ENCODE data around the gene SLC25A45.

The SLC25A45 gene

GRCh38 chr11:65410936-65411680 lies 28.7 kb upstream of the SLC25A45 start:
- no peak overlapping the region for H3K4me3 ChIP-seq (ENCODE audit: low read length)
- H3K27ac ChIP-seq (ENCODE audit: low read depth, low read length) = no peak overlapping the region
- H3K9ac ChIP-seq (ENCODE audit: low read length) = no peak overlapping the region
- no peaks in the 10 kb centered on the region for H3K27me3 ChIP-seq (ENCODE audit: control insufficient read depth, insufficient read depth, low read length)
- H3K4me1 ChIP-seq (ENCODE audit: control insufficient read depth, insufficient read depth, low read length) = peaks cover 3% of the 10 kb centered on the region
- H3K36me3 ChIP-seq (ENCODE audit: control insufficient read depth, insufficient read depth, low read length) = peaks cover 7% of the 10 kb centered on the region

- H3K9ac ChIP-seq (ENCODE audit: low read length) = no peak overlapping the region
These were observed 22.3 kb upstream of the SLC25A45 start for GRCh38 chr11:65404638-65405339.

GRCh38 chr11:65404210-65404609 lies 21.8 kb upstream of the SLC25A45 start:
- Histone ChIP-seq H3K36me3 (ENCODE audit: control insufficient read depth, insufficient read depth, low read length) (peaks cover 16% of the 10 kb centered on the region), H3K4me3 (ENCODE audit: low read length) (no peak overlapping the region), H3K4me1 (ENCODE audit: control insufficient read depth, insufficient read depth, low read length) (no peaks in the 10 kb centered on the region), H3K27me3 (ENCODE audit: control insufficient read depth, insufficient read depth, low read length) (no peaks in the 10 kb centered on the region), H3K9ac (ENCODE audit: low read length) (no peak overlapping the region), H3K27ac (ENCODE audit: low read depth, low read length) (peak overlapping the region; percentile 52)

More at GRCh38 chr11:65404638-65405339, 22.3 kb upstream of the SLC25A45 start:
- H3K27ac ChIP-seq (ENCODE audit: low read depth, low read length) = no peak overlapping the region
- no peaks in the 10 kb centered on the region for H3K27me3 ChIP-seq (ENCODE audit: control insufficient read depth, insufficient read depth, low read length)
- H3K4me3 ChIP-seq (ENCODE audit: low read length) = no peak overlapping the region
- no peaks in the 10 kb centered on the region for H3K4me1 ChIP-seq (ENCODE audit: control insufficient read depth, insufficient read depth, low read length)
- peaks cover 13% of the 10 kb centered on the region for H3K36me3 ChIP-seq (ENCODE audit: control insufficient read depth, insufficient read depth, low read length)

GRCh38 chr11:65403607-65404121 lies 21.2 kb upstream of the SLC25A45 start:
- Histone ChIP-seq H3K27ac (ENCODE audit: low read depth, low read length) (peak overlapping the region; percentile 52), H3K4me1 (ENCODE audit: control insufficient read depth, insufficient read depth, low read length) (no peaks in the 10 kb centered on the region), H3K36me3 (ENCODE audit: control insufficient read depth, insufficient read depth, low read length) (peaks cover 15% of the 10 kb centered on the region), H3K4me3 (ENCODE audit: low read length) (no peak overlapping the region), H3K9ac (ENCODE audit: low read length) (no peak overlapping the region), H3K27me3 (ENCODE audit: control insufficient read depth, insufficient read depth, low read length) (no peaks in the 10 kb centered on the region)

GRCh38 chr11:65402790-65403189 lies 20.3 kb upstream of the SLC25A45 start:
- no peak overlapping the region for H3K27ac ChIP-seq (ENCODE audit: low read depth, low read length)
- no peak overlapping the region for H3K9ac ChIP-seq (ENCODE audit: low read length)
- H3K27me3 ChIP-seq (ENCODE audit: control insufficient read depth, insufficient read depth, low read length) = no peaks in the 10 kb centered on the region
- peaks cover 17% of the 10 kb centered on the region for H3K36me3 ChIP-seq (ENCODE audit: control insufficient read depth, insufficient read depth, low read length)
- no peaks in the 10 kb centered on the region for H3K4me1 ChIP-seq (ENCODE audit: control insufficient read depth, insufficient read depth, low read length)
- H3K4me3 ChIP-seq (ENCODE audit: low read length) = no peak overlapping the region

GRCh38 chr11:65401803-65402248 lies 19.4 kb upstream of the SLC25A45 start:
- H3K36me3 ChIP-seq (ENCODE audit: control insufficient read depth, insufficient read depth, low read length) = peaks cover 22% of the 10 kb centered on the region
- no peaks in the 10 kb centered on the region for H3K4me1 ChIP-seq (ENCODE audit: control insufficient read depth, insufficient read depth, low read length)
- H3K4me3 ChIP-seq (ENCODE audit: low read length) = no peak overlapping the region
- H3K27ac ChIP-seq (ENCODE audit: low read depth, low read length) = no peak overlapping the region
- H3K27me3 ChIP-seq (ENCODE audit: control insufficient read depth, insufficient read depth, low read length) = no peaks in the 10 kb centered on the region
- no peak overlapping the region for H3K9ac ChIP-seq (ENCODE audit: low read length)

GRCh38 chr11:65401073-65401802 lies 18.8 kb upstream of the SLC25A45 start:
- H3K4me3 ChIP-seq (ENCODE audit: low read length) = no peak overlapping the region
- no peaks in the 10 kb centered on the region for H3K27me3 ChIP-seq (ENCODE audit: control insufficient read depth, insufficient read depth, low read length)
- peaks cover 22% of the 10 kb centered on the region for H3K36me3 ChIP-seq (ENCODE audit: control insufficient read depth, insufficient read depth, low read length)
- no peaks in the 10 kb centered on the region for H3K4me1 ChIP-seq (ENCODE audit: control insufficient read depth, insufficient read depth, low read length)
- H3K9ac ChIP-seq (ENCODE audit: low read length) = no peak overlapping the region
- H3K27ac ChIP-seq (ENCODE audit: low read depth, low read length) = no peak overlapping the region

- Histone ChIP-seq H3K4me1 (ENCODE audit: control insufficient read depth, insufficient read depth, low read length) (no peaks in the 10 kb centered on the region), H3K27me3 (ENCODE audit: control insufficient read depth, insufficient read depth, low read length) (no peaks in the 10 kb centered on the region), H3K4me3 (ENCODE audit: low read length) (no peak overlapping the region), H3K27ac (ENCODE audit: low read depth, low read length) (no peak overlapping the region), H3K36me3 (ENCODE audit: control insufficient read depth, insufficient read depth, low read length) (peaks cover 26% of the 10 kb centered on the region), H3K9ac (ENCODE audit: low read length) (no peak overlapping the region)
These were observed 18.0 kb upstream of the SLC25A45 start for GRCh38 chr11:65400307-65401072.

- H3K27me3 ChIP-seq (ENCODE audit: control insufficient read depth, insufficient read depth, low read length) = no peaks in the 10 kb centered on the region
- H3K36me3 ChIP-seq (ENCODE audit: control insufficient read depth, insufficient read depth, low read length) = peaks cover 22% of the 10 kb centered on the region
- no peak overlapping the region for H3K27ac ChIP-seq (ENCODE audit: low read depth, low read length)
- no peaks in the 10 kb centered on the region for H3K4me1 ChIP-seq (ENCODE audit: control insufficient read depth, insufficient read depth, low read length)
- no peak overlapping the region for H3K9ac ChIP-seq (ENCODE audit: low read length)
- H3K4me3 ChIP-seq (ENCODE audit: low read length) = no peak overlapping the region
These were observed 17.4 kb upstream of the SLC25A45 start for GRCh38 chr11:65399845-65400244.

GRCh38 chr11:65399249-65399648 lies 16.8 kb upstream of the SLC25A45 start:
- H3K36me3 ChIP-seq (ENCODE audit: control insufficient read depth, insufficient read depth, low read length) = peaks cover 21% of the 10 kb centered on the region
- no peaks in the 10 kb centered on the region for H3K4me1 ChIP-seq (ENCODE audit: control insufficient read depth, insufficient read depth, low read length)
- no peak overlapping the region for H3K9ac ChIP-seq (ENCODE audit: low read length)
- H3K4me3 ChIP-seq (ENCODE audit: low read length) = no peak overlapping the region
- no peaks in the 10 kb centered on the region for H3K27me3 ChIP-seq (ENCODE audit: control insufficient read depth, insufficient read depth, low read length)
- no peak overlapping the region for H3K27ac ChIP-seq (ENCODE audit: low read depth, low read length)

- Histone ChIP-seq H3K4me1 (ENCODE audit: control insufficient read depth, insufficient read depth, low read length) (no peaks in the 10 kb centered on the region), H3K27ac (ENCODE audit: low read depth, low read length) (no peak overlapping the region), H3K27me3 (ENCODE audit: control insufficient read depth, insufficient read depth, low read length) (no peaks in the 10 kb centered on the region), H3K36me3 (ENCODE audit: control insufficient read depth, insufficient read depth, low read length) (peaks cover 21% of the 10 kb centered on the region), H3K9ac (ENCODE audit: low read length) (no peak overlapping the region), H3K4me3 (ENCODE audit: low read length) (no peak overlapping the region)
These were observed 16.0 kb upstream of the SLC25A45 start for GRCh38 chr11:65398362-65398910.
